HG03060 (cell line): Measurements from ENCODE around the gene SNX21.
A peak's percentile ranks its signal among the peaks of the same experiment; 100 is the strongest.
"Not testable (repeated sequence)": the region's sequence is repeated elsewhere in the genome, so short reads cannot be mapped to it uniquely, and the experiment has no call there.

Experiments used
- ATAC-seq: cut with Tn5 transposase; IDR thresholded peaks from one replicate; pipeline ENCODE4 v1.9.1; 2021; ENCODE audit warnings: low read depth, moderate number of reproducible peaks; ENCODE audit not compliant: unreplicated experiment

Gene SNX21, protein sequence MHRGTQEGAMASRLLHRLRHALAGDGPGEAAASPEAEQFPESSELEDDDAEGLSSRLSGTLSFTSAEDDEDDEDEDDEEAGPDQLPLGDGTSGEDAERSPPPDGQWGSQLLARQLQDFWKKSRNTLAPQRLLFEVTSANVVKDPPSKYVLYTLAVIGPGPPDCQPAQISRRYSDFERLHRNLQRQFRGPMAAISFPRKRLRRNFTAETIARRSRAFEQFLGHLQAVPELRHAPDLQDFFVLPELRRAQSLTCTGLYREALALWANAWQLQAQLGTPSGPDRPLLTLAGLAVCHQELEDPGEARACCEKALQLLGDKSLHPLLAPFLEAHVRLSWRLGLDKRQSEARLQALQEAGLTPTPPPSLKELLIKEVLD

DNA sequence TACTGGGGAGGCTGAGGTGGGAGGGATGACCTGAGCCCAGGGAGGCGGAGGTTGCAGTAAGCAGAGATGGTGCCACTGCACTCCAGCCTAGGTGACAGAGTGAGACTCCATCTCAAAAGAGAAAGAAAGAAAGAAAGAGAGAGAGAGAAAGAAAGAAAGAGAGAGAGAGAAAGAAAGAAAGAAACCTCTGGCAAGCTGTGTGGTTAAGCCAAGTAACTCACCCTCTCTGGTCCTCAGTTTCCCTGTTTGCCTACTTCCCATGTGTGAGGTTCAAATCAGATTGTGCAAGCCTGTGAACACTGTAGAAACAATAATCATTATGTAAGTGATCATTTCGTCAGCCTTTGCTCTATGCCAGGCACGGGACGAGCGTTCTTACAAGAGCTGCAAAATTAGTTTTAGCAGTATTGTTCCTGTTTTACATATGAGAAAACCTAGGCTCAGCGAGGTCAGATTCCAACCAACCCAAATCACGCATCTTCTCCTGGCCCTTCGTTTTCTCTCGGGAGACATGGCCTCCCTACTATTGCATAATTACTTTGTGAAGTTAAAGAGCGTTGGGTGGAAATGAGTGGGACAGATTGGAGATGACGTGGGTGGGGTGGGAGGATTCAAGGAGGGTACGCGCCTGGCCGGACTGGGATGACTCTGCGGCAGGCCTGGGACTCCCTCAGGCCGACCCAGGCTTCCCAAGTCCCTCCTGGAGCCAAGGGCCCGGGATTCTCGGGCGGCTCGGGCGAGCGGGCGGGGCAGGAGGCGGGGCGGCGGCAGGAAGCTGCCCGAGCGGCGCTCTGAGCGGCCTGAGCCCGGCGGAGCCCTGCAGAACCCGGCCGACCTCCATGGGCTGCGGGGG lies at the start of gene SNX21:
SNX21 (plus strand) TSS at position 770 of the 853 bp plus-strand sequence. CDS start 121 bp downstream, outside the sequence.
- ATAC-seq = no peak

DNA sequence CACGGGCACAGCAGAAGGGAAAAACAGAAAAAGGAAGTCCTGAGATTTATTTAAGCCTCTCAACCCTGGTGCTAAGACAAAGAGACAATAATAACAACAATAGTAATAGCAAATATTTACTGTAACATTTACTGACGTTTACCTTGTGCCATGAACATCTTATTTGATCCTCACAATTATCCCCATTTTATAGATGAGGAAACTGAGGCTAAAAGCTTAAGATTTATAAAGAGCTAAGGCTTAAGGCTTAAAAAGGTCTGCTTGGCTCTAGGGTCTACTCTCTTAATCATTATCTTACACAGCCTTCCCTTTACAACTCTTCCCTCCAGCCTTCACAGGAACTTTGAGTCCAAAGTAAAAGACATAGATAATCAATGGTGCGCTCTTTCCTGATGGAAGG lies 45.2 kb upstream of the SNX21 start:
- no peak for ATAC-seq

DNA sequence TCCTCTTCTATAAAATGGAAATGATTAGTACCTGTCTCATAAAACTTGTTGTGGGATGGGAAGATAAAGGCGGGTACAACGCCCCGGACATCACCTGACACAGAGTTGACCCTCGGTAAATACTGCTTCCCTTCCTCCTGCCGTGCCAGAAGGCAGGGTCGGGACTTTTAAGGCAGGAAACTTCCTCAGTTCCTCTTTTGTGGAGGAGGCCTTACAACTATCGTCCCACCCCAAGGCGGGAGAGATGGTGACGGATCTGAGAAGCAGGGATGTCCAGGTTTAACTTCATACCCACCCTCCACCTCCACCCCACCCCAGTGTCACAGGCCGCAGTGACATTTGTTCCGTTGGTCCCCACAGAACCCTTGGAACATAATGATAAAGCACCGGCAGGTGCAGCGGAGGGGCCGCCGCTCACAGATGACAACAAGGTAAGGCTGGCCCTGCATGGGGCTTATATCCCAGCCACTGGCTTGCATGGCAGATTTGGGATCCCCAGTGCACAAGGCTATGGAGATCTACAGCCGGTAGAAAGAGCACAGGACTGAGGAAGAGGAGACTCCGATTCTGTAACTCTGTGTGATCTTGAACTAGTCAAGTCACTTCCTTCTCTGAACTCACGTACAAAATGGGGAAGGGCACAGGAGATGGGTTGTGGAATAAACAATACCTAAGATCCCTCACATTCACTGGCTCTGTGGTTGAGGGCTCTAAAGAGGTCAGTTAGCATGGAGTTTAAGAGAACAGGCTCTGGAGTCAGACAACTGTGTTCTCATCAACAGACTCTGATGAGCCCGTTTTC lies 41.1 kb upstream of the SNX21 start:
- ATAC-seq = no peak

DNA sequence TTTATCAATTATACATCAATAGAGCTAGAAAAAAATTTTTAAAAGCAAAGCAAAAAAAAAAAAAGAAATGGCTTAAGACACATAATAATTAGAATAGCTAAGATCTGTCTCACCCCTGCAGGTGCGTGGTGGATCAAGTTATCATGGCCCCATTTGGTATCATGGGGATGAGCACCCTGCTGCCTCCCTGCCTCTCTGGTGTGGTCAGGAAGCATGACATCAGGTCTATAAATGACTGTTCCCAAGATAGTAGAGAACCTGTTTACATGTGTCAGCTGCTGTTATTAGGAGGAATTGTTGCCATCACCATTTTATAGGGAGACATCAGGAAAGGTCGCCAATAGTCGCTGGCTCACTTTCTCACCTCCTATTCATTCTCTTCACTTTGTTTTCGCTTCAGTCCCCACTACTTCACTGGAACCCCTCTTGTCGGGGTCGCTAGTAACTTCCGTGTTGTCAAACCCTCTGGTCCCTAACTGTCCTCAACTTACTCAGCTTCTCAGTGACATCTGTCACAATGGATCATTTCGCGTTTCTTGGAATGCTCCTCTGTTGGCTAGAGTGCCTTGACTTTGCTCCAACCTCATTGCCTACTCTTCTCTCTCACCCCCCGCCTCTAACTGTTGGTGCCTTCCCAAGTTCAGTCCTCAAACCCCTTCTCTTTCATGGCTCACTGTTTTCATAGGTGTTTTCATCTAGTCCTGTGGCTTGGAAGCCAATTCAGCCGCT lies 37.1 kb upstream of the SNX21 start:
- ATAC-seq = no peak

DNA sequence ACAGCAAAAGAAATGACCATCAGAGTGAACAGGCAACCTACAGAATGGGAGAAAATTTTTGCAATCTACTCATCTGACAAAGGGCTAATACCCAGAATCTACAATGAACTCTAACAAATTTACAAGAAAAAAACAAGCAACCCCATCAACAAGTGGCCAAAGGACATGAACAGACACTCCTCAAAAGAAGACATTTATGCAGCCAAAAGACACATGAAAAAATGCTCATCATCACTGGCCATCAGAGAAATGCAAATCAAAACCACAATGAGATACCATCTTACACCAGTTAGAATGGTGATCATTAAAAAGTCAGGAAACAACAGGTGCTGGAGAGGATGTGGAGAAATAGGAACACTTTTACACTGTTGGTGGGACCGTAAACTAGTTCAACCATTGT lies 36.1 kb upstream of the SNX21 start:
- not testable (repeated sequence) for ATAC-seq

DNA sequence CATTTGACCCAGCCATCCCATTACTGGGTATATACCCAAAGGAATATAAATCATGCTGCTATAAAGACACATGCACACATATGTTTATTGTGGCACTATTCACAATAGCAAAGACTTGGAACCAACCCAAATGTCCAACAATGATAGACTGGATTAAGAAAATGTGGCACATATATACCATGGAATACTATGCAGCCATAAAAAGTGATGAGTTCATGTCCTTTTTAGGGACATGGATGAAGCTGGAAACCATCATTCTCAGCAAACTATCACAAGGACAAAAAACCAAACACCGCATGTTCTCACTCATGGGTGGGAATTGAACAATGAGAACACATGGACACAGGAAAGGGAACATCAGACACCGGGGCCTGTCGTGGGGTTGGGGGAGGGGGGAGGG lies 35.6 kb upstream of the SNX21 start:
- not testable (repeated sequence) for ATAC-seq

DNA sequence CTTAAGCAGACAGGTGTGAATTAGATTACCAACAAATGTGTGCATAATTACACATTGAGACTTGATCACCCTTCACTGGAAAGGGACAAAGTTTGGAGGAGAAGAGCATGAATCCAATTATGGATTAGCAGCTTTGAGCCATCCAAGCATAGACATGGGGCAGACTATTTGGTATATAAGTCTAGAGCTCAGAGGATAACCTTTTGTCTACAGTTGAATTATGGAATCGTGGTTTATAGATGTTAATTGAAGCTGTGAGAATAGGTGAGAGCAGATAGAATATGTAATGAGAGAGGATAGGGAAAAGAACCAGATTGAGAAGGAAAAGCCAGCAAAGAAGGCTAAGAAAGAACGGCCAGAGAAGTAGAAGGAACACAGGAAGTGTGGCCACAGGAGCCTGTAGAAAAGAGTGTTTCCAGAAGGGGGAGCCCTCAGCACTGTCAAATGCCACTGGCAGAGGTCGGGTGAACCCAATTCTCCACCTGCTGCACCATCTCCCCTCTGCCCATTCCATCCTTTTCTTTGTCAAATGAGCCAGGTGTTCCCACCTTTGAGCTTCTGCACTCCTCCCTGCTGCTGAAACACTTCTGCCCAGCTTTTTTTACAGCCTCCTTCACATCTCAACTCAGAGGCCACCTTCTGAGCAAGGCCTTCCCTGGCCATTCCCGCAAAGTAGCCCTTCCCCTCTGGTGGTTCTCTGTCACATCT lies 34.5 kb upstream of the SNX21 start:
- no peak for ATAC-seq

DNA sequence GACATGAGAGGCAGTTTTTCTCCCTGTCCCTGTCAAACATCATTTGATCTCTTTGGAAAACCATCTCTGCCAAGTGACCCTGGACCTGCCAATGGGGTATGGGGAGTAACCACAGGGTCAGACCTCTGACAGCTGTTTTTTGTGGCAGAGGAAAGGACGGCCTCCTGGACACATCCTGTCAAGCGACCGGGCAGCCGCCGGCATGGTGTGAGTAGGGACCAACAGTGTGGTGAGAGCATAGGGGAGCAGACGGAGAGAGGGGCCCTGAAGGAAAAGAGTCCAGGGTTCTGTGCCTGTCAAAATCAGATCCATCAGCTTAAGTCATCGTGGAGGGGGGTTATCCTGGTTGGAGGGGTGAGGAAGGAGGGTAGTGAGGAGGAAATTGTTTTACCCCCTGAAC lies 31.7 kb upstream of the SNX21 start:
- ATAC-seq = no peak

DNA sequence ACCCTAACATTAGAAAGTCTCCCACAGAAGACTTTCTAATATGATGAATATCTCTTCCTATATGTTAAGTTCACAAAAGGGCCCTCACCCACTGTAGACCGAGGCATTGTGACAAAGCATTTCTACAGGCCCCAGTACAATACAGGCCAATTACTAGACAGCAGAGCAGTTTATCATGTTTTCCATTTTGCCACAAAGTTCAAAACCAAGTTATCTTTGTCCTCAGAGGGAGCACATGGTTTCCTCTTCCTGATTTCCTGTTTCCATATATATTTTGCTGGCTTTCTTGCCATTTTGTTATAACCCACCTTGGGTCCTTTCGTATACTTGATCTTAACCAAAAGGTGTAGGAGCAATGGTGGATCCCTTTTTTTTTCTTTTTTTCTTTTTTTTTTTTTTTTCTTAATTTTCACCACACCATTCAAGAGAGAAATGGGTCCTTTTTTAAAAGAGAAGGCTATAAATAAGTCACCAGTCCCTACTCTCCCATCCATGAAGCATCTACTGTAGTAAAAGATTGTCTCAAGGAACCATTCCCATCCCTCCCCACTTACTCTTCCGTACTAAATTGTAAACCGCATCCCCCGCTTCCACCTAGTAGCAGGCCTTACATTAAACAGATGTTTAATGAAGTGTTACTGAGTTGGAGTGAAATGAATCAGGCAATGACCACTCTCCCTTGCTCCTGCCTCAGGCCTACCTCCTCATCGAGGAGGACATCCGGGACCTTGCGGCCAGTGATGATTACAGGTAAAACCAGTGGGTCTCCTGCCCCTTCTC lies 23.2 kb upstream of the SNX21 start:
- ATAC-seq = no peak

DNA sequence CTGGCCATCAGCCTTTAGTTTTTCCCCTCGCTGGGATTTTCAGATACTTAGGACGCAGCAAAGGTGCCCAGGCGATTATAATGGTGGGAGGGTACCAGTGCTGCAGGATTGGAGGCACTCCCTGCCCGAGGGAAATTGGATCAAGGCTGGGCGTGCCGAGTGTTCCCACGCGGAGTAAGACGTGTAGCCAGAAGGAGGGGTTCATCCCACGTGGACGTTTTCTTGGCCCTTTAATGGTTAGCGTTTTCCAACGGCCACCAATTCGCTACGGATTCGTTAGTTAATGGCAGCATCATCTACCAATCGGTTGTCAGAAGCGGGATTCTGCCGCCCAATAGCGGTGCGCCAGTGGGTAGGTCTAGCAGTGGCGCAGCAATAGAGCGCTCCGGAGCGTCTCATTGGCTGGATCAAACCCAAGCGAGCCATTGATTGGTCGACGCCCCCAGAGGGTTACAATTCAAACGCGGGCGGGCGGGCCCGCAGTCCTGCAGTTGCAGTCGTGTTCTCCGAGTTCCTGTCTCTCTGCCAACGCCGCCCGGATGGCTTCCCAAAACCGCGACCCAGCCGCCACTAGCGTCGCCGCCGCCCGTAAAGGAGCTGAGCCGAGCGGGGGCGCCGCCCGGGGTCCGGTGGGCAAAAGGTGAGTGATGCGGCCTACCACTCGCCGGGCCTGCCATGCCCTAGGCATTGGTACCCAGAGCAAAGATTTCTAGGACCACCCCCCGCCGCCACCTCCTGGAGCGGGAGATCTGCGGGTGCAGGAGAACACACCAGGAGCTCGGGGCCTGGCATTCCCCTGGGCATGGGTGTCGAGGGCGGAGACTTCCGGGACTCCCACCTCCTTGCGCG lies 21.2 kb upstream of the SNX21 start, which contains the start of gene UBE2C:
UBE2C (plus strand) TSS at position 488 of the 849 bp plus-strand sequence; CDS start at position 540, 52 bp downstream.
- peak; percentile 94 for ATAC-seq

DNA sequence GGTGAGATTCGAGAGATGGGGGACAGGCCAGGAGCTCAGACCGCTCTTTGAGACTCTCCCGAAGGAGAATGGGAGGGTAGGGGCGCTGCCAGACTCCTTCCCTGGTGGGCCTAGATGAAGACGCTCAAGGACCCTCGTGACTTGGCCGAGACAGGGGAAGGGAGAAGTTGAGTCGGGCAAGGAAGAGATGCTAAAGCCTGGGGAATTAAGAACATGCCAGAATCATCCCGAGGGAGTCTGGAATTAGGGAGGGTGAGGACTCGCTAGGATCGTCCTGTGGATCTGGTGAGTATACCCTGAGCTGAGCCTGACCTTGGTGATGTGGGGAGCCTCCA lies 20.6 kb upstream of the SNX21 start:
- no peak for ATAC-seq

DNA sequence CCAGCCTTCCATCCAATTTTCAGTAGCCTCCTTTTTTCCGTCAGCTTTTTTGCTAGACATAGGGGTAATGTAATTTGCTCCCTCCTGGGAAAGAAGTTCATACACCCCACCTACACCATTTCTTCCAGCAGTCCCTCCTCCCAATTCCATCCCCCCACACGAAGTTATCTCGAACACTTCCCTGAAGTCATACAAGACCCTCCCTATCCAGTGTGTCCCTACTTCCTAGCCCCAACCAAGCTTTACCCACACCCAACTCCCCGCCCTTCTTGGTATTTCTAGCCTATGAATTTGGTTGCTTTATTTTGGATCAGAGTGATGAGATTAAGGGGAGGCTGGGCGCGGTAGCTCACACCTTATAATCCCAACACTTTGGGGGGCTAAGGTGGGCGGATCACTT lies 20.1 kb upstream of the SNX21 start:
- no peak for ATAC-seq

DNA sequence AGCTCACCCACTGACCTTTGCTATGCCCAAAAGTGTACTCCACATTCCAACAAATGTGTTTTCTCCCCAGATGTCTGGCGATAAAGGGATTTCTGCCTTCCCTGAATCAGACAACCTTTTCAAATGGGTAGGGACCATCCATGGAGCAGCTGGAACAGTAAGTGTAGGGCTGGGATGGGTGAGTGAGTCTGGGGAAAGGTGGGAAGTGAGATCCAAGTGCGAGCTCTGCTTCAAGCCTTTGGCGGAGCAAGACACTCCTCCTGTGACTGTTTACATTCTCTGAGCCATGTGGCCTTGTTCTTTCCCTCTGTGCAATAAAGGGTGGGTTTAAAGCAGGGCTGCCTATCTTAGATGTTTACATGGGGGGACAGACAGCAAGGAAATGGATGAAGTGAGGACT lies 19.3 kb upstream of the SNX21 start:
- ATAC-seq = no peak

DNA sequence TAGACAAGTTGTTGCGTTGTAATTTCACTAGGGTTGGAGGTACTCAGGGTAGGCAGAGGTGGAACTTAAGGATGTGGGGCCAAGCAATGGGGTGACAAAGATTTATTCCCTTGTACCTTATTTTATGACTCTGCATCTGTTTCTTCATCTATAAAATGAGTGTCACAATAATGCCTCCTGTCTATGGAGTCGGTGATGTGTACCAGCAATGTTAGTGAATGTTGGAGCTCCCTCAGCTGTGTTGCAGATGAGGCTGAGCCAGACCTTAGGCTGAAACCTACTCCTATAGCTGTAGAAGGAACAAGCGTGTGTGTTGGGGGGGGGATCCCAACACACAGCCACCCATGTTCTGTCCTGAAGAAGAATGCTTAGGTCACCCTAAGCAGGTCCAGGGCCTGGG lies 16.6 kb upstream of the SNX21 start:
- no peak for ATAC-seq

DNA sequence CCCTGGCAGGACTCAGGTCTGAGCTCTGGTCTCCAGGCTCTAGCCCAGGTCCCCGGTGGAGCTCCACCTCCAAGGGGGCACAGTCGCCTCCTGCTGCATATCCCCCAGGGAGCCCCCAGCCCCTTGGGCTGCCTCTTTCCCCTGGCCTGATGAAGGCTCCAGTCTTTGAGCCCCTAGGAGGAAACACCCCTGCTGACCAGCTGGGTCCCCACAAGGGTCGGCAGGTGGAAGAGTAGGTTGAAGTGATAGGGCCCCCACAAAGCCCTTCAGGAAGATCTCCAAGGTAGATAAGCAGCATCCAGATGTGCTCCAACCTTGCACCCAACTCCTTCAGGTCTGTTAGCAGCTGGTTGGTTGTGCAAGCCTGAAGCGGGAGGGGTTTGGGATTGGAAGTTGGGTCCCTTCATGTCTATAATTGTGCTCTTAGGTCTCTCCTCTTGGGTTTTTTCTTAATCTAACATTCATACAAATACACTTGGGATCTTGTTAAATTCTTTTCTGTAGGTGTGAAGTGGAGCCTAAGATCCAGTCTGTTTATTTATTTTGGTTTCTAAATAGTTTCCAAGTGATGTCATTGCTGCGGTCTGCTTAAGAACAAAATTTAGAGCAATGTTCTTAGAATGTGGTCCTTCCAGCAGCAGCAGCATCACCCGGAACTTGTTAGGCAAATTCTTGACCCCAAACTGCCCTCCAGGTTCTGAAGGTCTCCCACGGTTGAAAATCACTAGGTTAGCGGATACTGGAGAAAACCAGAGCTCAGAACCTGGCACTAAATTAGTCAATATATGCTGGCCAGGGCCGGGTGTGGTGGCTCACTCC lies 16.0 kb upstream of the SNX21 start:
- no peak for ATAC-seq

DNA sequence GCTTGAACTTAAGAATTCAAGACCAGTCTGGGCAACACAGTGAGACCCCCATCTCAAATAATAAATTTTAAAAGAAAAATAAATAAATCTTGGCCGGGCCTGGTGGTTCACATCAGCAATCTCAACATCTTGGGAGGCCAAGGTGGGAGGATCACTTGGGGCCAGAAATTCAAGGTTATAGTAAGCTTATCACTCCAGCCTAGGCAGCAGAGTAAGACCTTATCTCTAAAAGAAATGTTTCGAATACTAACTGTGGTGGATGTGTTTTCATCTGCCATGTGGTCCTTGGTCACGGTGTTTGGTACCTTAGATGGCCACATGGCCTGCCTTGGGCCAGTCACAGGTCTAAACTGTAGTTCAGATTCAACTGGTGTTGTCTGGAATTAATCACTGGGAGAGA lies 15.4 kb upstream of the SNX21 start:
- no peak for ATAC-seq

DNA sequence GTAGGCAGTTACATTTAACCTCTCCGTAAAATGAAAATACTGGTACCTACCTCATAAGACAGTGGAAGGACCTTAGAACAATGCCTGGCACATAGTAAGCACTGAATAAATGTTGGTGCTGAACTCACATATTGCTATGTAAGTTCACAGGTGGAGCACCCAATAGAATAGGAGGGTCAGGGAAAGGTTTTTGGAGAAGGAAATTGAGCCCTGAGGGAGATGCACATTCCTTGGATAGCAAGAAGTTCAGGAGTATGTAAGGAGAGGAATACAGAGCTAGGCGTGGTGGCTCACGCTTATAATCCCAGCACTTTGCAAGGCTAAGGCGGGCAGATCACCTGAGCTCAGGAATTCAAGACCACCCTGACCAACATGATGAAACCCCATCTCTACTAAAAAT lies 14.1 kb upstream of the SNX21 start:
- no peak for ATAC-seq
